SHP77 treated with DMSO at 0.1 percent for 48 hours (cell line): Measurements from ENCODE around the gene CDX1.
A peak's percentile ranks its signal among the peaks of the same experiment; 100 is the strongest.

Experiments used
- DNase-seq: peaks from one replicate; lab custom pipeline; 2025; lab: John Stamatoyannopoulos, UW

CDX1 gene

GRCh38 chr5:150166650-150167511, at the start of gene CDX1:
Gene CDX1 (plus strand): TSS chr5:150166778. CDS start chr5:150166877, 99 bp downstream.
- no peak for DNase-seq

GRCh38 chr5:150117945-150118560, 48.5 kb upstream of the CDX1 start:
- DNase-seq: no peak

GRCh38 chr5:150118561-150119229, 47.9 kb upstream of the CDX1 start:
- DNase-seq: no peak

GRCh38 chr5:150119421-150120061, 47.0 kb upstream of the CDX1 start:
- DNase-seq: no peak

- no peak for DNase-seq
Observed at GRCh38 chr5:150120062-150120441, 46.5 kb upstream of the CDX1 start.

GRCh38 chr5:150120617-150121447, 45.7 kb upstream of the CDX1 start:
- no peak for DNase-seq

- no peak for DNase-seq
Observed at GRCh38 chr5:150121448-150122157, 45.0 kb upstream of the CDX1 start.

GRCh38 chr5:150122158-150122510, 44.4 kb upstream of the CDX1 start:
- DNase-seq: no peak

- no peak for DNase-seq
Observed at GRCh38 chr5:150122536-150123481, 43.8 kb upstream of the CDX1 start.

GRCh38 chr5:150123542-150123941, 43.0 kb upstream of the CDX1 start:
- no peak for DNase-seq

- DNase-seq: no peak
Observed at GRCh38 chr5:150124111-150124557, 42.4 kb upstream of the CDX1 start.

- no peak for DNase-seq
Observed at GRCh38 chr5:150124596-150124995, 42.0 kb upstream of the CDX1 start.

- DNase-seq: no peak
Observed at GRCh38 chr5:150125334-150125733, 41.2 kb upstream of the CDX1 start.

- no peak for DNase-seq
Observed at GRCh38 chr5:150126199-150126920, 40.2 kb upstream of the CDX1 start.

GRCh38 chr5:150126921-150127265, 39.7 kb upstream of the CDX1 start:
- DNase-seq: no peak

GRCh38 chr5:150129454-150129812, 37.1 kb upstream of the CDX1 start:
- no peak for DNase-seq

- peak; percentile 32 for DNase-seq
Observed at GRCh38 chr5:150129813-150130492, 36.6 kb upstream of the CDX1 start.

- DNase-seq: no peak
Observed at GRCh38 chr5:150130493-150130922, 36.1 kb upstream of the CDX1 start.

- no peak for DNase-seq
Observed at GRCh38 chr5:150131461-150131860, 35.1 kb upstream of the CDX1 start.
